GM23338 (cell line): ENCODE results near the gene LRRN4. TPM values are rescaled to one million over a fixed set of nuclear protein-coding genes. Genes with fewer than 3 reads are reported as not detected.

Source experiments
- ATAC-seq: fragments of 200-7000 bp; cut with Tn5 transposase; 3 replicates; pipeline ENCODE4 v1.9.1; 2020
- DNase-seq: peaks from one replicate; pipeline ENCODE4 v3.0.0-alpha.2; 2015; ENCODE audit warnings: low spot score
- H2AFZ ChIP-seq: fragments of 200-600 bp; sonication (generic); 2 replicates; pipeline ENCODE4 v1.8.0; 2016; ENCODE audit warnings: antibody characterized with exemption, mild to moderate bottlenecking, moderate library complexity
- H3F3A ChIP-seq: fragments of 200-600 bp; sonication (generic); replicated peaks from 2 replicates; pipeline ENCODE4 v1.8.0; 2017; ENCODE audit warnings: antibody characterized with exemption, mixed run types, low read depth
- H3K27ac ChIP-seq: fragments of 200-600 bp; sonication (generic); 2 replicates; pipeline ENCODE4 v1.6.1; 2016; ENCODE audit warnings: low read depth
- H3K27me3 ChIP-seq: fragments of 200-600 bp; sonication (generic); 2 replicates; pipeline ENCODE4 v1.8.0; 2016; ENCODE audit warnings: mild to moderate bottlenecking, mixed run types, moderate library complexity; ENCODE audit not compliant: insufficient read depth
- H3K36me3 ChIP-seq: fragments of 200-600 bp; sonication (generic); 2 replicates; pipeline ENCODE4 v1.8.0; 2016; ENCODE audit warnings: mild to moderate bottlenecking; ENCODE audit not compliant: insufficient read depth
- H3K4me1 ChIP-seq: fragments of 200-600 bp; sonication (generic); 2 replicates; pipeline ENCODE4 v1.8.0; 2016; ENCODE audit warnings: mild to moderate bottlenecking, moderate library complexity; ENCODE audit not compliant: insufficient read depth
- H3K4me2 ChIP-seq: fragments of 200-600 bp; sonication (generic); 2 replicates; pipeline ENCODE4 v1.7.1; 2017; ENCODE audit warnings: mixed run types
- H3K4me3 ChIP-seq: fragments of 200-600 bp; sonication (generic); 2 replicates; pipeline ENCODE4 v1.6.1; 2016; ENCODE audit warnings: mixed run types
- H3K79me2 ChIP-seq: fragments of 200-600 bp; sonication (generic); replicated peaks from 2 replicates; pipeline ENCODE4 v1.8.0; 2017; ENCODE audit warnings: mild to moderate bottlenecking; ENCODE audit not compliant: insufficient read depth
- H3K9me2 ChIP-seq: fragments of 200-600 bp; sonication (generic); 2 replicates; pipeline ENCODE4 v1.8.0; 2017; ENCODE audit not compliant: insufficient read depth
- H4K20me1 ChIP-seq: fragments of 200-600 bp; sonication (generic); replicated peaks from 2 replicates; pipeline ENCODE4 v1.8.0; 2017; ENCODE audit warnings: mild to moderate bottlenecking; ENCODE audit not compliant: insufficient read depth
- H3K27ac Mint-ChIP-seq: 2 replicates; pipeline ENCODE4 v1.8.0; 2020; ENCODE audit warnings: inconsistent platforms, mild to moderate bottlenecking, moderate library complexity, mixed read lengths
- H3K27me3 Mint-ChIP-seq: 3 replicates; pipeline ENCODE4 v1.8.0; 2022; ENCODE audit warnings: low read depth, mild to moderate bottlenecking, moderate library complexity, mixed read lengths, inconsistent platforms; ENCODE audit not compliant: insufficient read depth, poor library complexity
- H3K36me3 Mint-ChIP-seq: 3 replicates; pipeline ENCODE4 v1.8.0; 2021; ENCODE audit warnings: low read depth, mild to moderate bottlenecking, inconsistent platforms, moderate library complexity, mixed read lengths
- H3K4me1 Mint-ChIP-seq: 3 replicates; pipeline ENCODE4 v1.8.0; 2020; ENCODE audit warnings: mild to moderate bottlenecking, inconsistent platforms, mixed read lengths
- H3K4me3 Mint-ChIP-seq: 3 replicates; pipeline ENCODE4 v1.8.0; 2021; ENCODE audit warnings: moderate library complexity, mild to moderate bottlenecking, inconsistent platforms, mixed read lengths
- H3K9me3 Mint-ChIP-seq: 3 replicates; pipeline ENCODE4 v1.8.0; 2020; ENCODE audit warnings: moderate library complexity, mild to moderate bottlenecking, inconsistent platforms, mixed read lengths
- CREB1 ChIP-seq: fragments of 250-450 bp; sonication (Bioruptor Pico); IDR thresholded peaks from 2 replicates; pipeline ENCODE4 v1.5.0; 2020; ENCODE audit warnings: low read depth, mild to moderate bottlenecking, moderate library complexity
- EZH2 ChIP-seq: fragments of 200-600 bp; sonication (generic); IDR thresholded peaks from one replicate; pipeline ENCODE4 v1.8.0; 2017; ENCODE audit warnings: antibody characterized with exemption, mild to moderate bottlenecking, low read depth; ENCODE audit not compliant: unreplicated experiment
- EZH2phosphoT487 ChIP-seq: fragments of 200-600 bp; sonication (generic); IDR thresholded peaks from one replicate; pipeline ENCODE4 v1.8.1; 2018; ENCODE audit warnings: antibody characterized with exemption; ENCODE audit not compliant: unreplicated experiment
- JUNB ChIP-seq: IDR thresholded peaks from one replicate; pipeline ENCODE4 v1.6.1; 2016; ENCODE audit warnings: antibody characterized with exemption; ENCODE audit not compliant: unreplicated experiment
- NANOG ChIP-seq: IDR thresholded peaks from 2 replicates; pipeline ENCODE4 v1.6.1; 2016; ENCODE audit warnings: antibody characterized with exemption, borderline replicate concordance
- POLR2AphosphoS5 ChIP-seq: IDR thresholded peaks from 2 replicates; pipeline ENCODE4 v1.6.1; 2016; ENCODE audit warnings: antibody characterized with exemption, low read depth
- REST ChIP-seq: IDR thresholded peaks from one replicate; pipeline ENCODE4 v1.6.1; 2018; ENCODE audit warnings: antibody characterized with exemption; ENCODE audit not compliant: unreplicated experiment
- ZNF114 ChIP-seq: fragments of 250-450 bp; sonication (Bioruptor Pico); IDR thresholded peaks from 2 replicates; pipeline ENCODE4 v1.5.0; 2020; ENCODE audit warnings: mild to moderate bottlenecking, moderate library complexity
- polyA plus RNA-seq: library from polyadenylated mRNA; unstranded; fragments of >200 nt; fragmentation: Nextera tagmentation; extraction: Ambion mirVana; gene quantifications from 2 replicates; pipeline ENCODE4 v1.2.1, GENCODE V29; 2016
- total RNA-seq: library from RNA; depleted of rRNA; stranded (reverse); fragments of >200 nt; shearing (Covaris generic); gene quantifications from 2 replicates; pipeline ENCODE4 v1.2.3, GENCODE V29; 2014
- TF ChIP-seq, protein P1 (sequence below): fragments of 250-450 bp; sonication (Bioruptor Pico); IDR thresholded peaks from 2 replicates; pipeline ENCODE4 v1.5.0; 2020; ENCODE audit warnings: mild to moderate bottlenecking, moderate library complexity

LRRN4 gene
- total and polyA plus RNA-seq, 2 experiments from 2014 or later: 0.21 to 2.2 TPM

DNA sequence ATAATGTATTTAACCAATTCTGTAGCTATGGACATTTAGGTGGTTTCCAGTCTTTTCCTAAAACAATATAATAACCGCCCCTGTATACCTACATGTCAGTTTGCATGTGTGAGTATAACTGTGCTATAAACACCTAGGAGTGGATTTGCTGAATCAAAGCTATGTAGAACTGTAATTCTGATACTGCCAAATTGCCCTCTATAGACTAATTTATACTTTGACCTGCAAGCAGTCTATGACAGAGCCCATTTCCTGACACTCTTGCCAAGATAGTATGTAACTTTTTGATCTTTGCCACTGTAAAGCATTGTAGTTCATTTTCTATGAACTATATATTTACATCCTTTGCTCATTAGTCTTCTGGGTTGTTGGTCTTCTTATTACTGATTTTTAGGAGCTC, 49.4 kb upstream of the LRRN4 start:
- Histone ChIP-seq H3K4me3 (no peak overlapping the region), H3F3A (no peaks in the 10 kb centered on the region), H3K27ac (no peak overlapping the region), H2AFZ (no peak overlapping the region), H4K20me1 (no peaks in the 10 kb centered on the region), H3K9me2 (no peaks in the 10 kb centered on the region), H3K79me2 (no peaks in the 10 kb centered on the region), H3K36me3 (no peaks in the 10 kb centered on the region; the same call in 1 of the 2 replicates), H3K4me1 (no peaks in the 10 kb centered on the region), H3K4me2 (no peak overlapping the region), H3K27me3 (no peaks in the 10 kb centered on the region)
- TF ChIP-seq CREB1: no peak
- no peak for TF ChIP-seq NANOG
- no peak for TF ChIP-seq ZNF114
- no peak for TF ChIP-seq REST
- TF ChIP-seq, protein P1, sequence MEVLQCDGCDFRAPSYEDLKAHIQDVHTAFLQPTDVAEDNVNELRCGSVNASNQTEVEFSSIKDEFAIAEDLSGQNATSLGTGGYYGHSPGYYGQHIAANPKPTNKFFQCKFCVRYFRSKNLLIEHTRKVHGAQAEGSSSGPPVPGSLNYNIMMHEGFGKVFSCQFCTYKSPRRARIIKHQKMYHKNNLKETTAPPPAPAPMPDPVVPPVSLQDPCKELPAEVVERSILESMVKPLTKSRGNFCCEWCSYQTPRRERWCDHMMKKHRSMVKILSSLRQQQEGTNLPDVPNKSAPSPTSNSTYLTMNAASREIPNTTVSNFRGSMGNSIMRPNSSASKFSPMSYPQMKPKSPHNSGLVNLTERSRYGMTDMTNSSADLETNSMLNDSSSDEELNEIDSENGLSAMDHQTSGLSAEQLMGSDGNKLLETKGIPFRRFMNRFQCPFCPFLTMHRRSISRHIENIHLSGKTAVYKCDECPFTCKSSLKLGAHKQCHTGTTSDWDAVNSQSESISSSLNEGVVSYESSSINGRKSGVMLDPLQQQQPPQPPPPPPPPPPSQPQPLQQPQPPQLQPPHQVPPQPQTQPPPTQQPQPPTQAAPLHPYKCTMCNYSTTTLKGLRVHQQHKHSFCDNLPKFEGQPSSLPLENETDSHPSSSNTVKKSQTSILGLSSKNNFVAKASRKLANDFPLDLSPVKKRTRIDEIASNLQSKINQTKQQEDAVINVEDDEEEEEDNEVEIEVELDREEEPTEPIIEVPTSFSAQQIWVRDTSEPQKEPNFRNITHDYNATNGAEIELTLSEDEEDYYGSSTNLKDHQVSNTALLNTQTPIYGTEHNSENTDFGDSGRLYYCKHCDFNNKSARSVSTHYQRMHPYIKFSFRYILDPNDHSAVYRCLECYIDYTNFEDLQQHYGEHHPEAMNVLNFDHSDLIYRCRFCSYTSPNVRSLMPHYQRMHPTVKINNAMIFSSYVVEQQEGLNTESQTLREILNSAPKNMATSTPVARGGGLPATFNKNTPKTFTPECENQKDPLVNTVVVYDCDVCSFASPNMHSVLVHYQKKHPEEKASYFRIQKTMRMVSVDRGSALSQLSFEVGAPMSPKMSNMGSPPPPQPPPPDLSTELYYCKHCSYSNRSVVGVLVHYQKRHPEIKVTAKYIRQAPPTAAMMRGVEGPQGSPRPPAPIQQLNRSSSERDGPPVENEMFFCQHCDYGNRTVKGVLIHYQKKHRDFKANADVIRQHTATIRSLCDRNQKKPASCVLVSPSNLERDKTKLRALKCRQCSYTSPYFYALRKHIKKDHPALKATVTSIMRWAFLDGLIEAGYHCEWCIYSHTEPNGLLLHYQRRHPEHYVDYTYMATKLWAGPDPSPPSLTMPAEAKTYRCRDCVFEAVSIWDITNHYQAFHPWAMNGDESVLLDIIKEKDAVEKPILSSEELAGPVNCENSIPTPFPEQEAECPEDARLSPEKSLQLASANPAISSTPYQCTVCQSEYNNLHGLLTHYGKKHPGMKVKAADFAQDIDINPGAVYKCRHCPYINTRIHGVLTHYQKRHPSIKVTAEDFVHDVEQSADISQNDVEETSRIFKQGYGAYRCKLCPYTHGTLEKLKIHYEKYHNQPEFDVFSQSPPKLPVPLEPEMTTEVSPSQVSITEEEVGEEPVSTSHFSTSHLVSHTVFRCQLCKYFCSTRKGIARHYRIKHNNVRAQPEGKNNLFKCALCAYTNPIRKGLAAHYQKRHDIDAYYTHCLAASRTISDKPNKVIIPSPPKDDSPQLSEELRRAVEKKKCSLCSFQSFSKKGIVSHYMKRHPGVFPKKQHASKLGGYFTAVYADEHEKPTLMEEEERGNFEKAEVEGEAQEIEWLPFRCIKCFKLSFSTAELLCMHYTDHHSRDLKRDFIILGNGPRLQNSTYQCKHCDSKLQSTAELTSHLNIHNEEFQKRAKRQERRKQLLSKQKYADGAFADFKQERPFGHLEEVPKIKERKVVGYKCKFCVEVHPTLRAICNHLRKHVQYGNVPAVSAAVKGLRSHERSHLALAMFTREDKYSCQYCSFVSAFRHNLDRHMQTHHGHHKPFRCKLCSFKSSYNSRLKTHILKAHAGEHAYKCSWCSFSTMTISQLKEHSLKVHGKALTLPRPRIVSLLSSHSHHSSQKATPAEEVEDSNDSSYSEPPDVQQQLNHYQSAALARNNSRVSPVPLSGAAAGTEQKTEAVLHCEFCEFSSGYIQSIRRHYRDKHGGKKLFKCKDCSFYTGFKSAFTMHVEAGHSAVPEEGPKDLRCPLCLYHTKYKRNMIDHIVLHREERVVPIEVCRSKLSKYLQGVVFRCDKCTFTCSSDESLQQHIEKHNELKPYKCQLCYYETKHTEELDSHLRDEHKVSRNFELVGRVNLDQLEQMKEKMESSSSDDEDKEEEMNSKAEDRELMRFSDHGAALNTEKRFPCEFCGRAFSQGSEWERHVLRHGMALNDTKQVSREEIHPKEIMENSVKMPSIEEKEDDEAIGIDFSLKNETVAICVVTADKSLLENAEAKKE (CRISPR knock-in tag): no peak
- no peak for TF ChIP-seq EZH2phosphoT487
- no peak for TF ChIP-seq POLR2AphosphoS5
- TF ChIP-seq EZH2: no peak
- TF ChIP-seq JUNB: no peak
- ATAC-seq (no peak), DNase-seq (no peak)
- Mint-ChIP-seq H3K4me1 (peaks cover 6% of the 10 kb centered on the region; the same call in 2 of the 3 replicates), H3K36me3 (peaks cover 6% of the 10 kb centered on the region; the same call in 2 of the 3 replicates), H3K27me3 (peaks cover 4% of the 10 kb centered on the region), H3K9me3 (no peaks in the 10 kb centered on the region), H3K4me3 (no peak overlapping the region), H3K27ac (no peak overlapping the region)
